KOPT-K1 (cell line): ENCODE data around the gene IDH3G.
A peak's percentile ranks its signal among the peaks of the same experiment; 100 is the strongest.
"Not testable (repeated sequence)": the region's sequence is repeated elsewhere in the genome, so short reads cannot be mapped to it uniquely, and the experiment has no call there.

Experiments
- H3K27ac ChIP-seq: fragments of 200-600 bp; sonication (generic); 2 replicates; pipeline ENCODE4 v1.5.1; 2016; ENCODE audit warnings: antibody characterized with exemption, mild to moderate bottlenecking, low read depth, low read length; ENCODE audit not compliant: poor library complexity, severe bottlenecking
- H3K36me3 ChIP-seq: fragments of 200-600 bp; sonication (generic); 2 replicates; pipeline ENCODE4 v1.5.1; 2017; ENCODE audit warnings: antibody characterized with exemption, mild to moderate bottlenecking, low read length, moderate library complexity; ENCODE audit not compliant: insufficient read depth
- H3K9me3 ChIP-seq: fragments of 200-600 bp; sonication (generic); 2 replicates; pipeline ENCODE4 v1.5.1; 2017; ENCODE audit warnings: antibody characterized with exemption, low read length, mild to moderate bottlenecking; ENCODE audit not compliant: insufficient read depth, poor library complexity, severe bottlenecking

The IDH3G gene

GRCh38 chrX:153821066-153821465, 26.9 kb upstream of the IDH3G start:
- no peak overlapping the region for H3K27ac ChIP-seq
- no peaks in the 10 kb centered on the region for H3K9me3 ChIP-seq
- no peaks in the 10 kb centered on the region for H3K36me3 ChIP-seq

GRCh38 chrX:153820601-153821000, 26.4 kb upstream of the IDH3G start:
- Histone ChIP-seq H3K36me3 (no peaks in the 10 kb centered on the region), H3K9me3 (no peaks in the 10 kb centered on the region), H3K27ac (no peak overlapping the region)

- Histone ChIP-seq H3K36me3 (no peaks in the 10 kb centered on the region), H3K27ac (peak overlapping the region; percentile 22), H3K9me3 (no peaks in the 10 kb centered on the region)
Observed at GRCh38 chrX:153819384-153820040, 25.3 kb upstream of the IDH3G start.

- Histone ChIP-seq H3K27ac (peak overlapping the region; percentile 22), H3K36me3 (no peaks in the 10 kb centered on the region), H3K9me3 (no peaks in the 10 kb centered on the region)
Observed at GRCh38 chrX:153818571-153819383, 24.6 kb upstream of the IDH3G start.

- H3K9me3 ChIP-seq, H3K27ac ChIP-seq, H3K36me3 ChIP-seq: not testable (repeated sequence)
Observed at GRCh38 chrX:153818064-153818463, 23.9 kb upstream of the IDH3G start.

- H3K27ac ChIP-seq, result no peak overlapping the region
Observed at GRCh38 chrX:153816831-153817690, 22.9 kb upstream of the IDH3G start.

GRCh38 chrX:153814591-153815315, 20.6 kb upstream of the IDH3G start:
- H3K27ac ChIP-seq, result no peak overlapping the region
- H3K36me3 ChIP-seq, result no peaks in the 10 kb centered on the region
- no peaks in the 10 kb centered on the region for H3K9me3 ChIP-seq

More at GRCh38 chrX:153816831-153817690, 22.9 kb upstream of the IDH3G start:
- Histone ChIP-seq H3K9me3 (no peaks in the 10 kb centered on the region), H3K36me3 (no peaks in the 10 kb centered on the region)

- H3K36me3 ChIP-seq, result no peaks in the 10 kb centered on the region
- H3K9me3 ChIP-seq, result no peaks in the 10 kb centered on the region
- H3K27ac ChIP-seq, result no peak overlapping the region
Observed at GRCh38 chrX:153813161-153813560, 19.0 kb upstream of the IDH3G start.

- H3K9me3 ChIP-seq, result no peaks in the 10 kb centered on the region
- H3K36me3 ChIP-seq, result no peaks in the 10 kb centered on the region
- no peak overlapping the region for H3K27ac ChIP-seq
Observed at GRCh38 chrX:153812220-153812619, 18.0 kb upstream of the IDH3G start.

GRCh38 chrX:153807976-153808375, 13.8 kb upstream of the IDH3G start:
- Histone ChIP-seq H3K36me3 (no peaks in the 10 kb centered on the region), H3K27ac (no peak overlapping the region)

GRCh38 chrX:153806999-153807575, 12.9 kb upstream of the IDH3G start:
- H3K9me3 ChIP-seq, result no peaks in the 10 kb centered on the region
- H3K27ac ChIP-seq, result no peak overlapping the region
- no peaks in the 10 kb centered on the region for H3K36me3 ChIP-seq

More at GRCh38 chrX:153807976-153808375, 13.8 kb upstream of the IDH3G start:
- no peaks in the 10 kb centered on the region for H3K9me3 ChIP-seq

GRCh38 chrX:153805436-153805835, 11.3 kb upstream of the IDH3G start:
- Histone ChIP-seq H3K9me3 (no peaks in the 10 kb centered on the region), H3K36me3 (no peaks in the 10 kb centered on the region), H3K27ac (no peak overlapping the region)

GRCh38 chrX:153804621-153805020, 10.4 kb upstream of the IDH3G start:
- no peak overlapping the region for H3K27ac ChIP-seq
- H3K9me3 ChIP-seq, result no peaks in the 10 kb centered on the region
- no peaks in the 10 kb centered on the region for H3K36me3 ChIP-seq

GRCh38 chrX:153804100-153804595, 10.0 kb upstream of the IDH3G start:
- Histone ChIP-seq H3K27ac (no peak overlapping the region), H3K9me3 (no peaks in the 10 kb centered on the region), H3K36me3 (peaks cover 4% of the 10 kb centered on the region; the same call in 1 of the 2 replicates)
